WTC11 (cell line): Measurements from ENCODE around the gene SAP30BP. TPM values are rescaled to one million over a fixed set of nuclear protein-coding genes. Genes with fewer than 3 reads are reported as not detected.

Experiments used
- ATAC-seq: fragments of 200-7000 bp; cut with Tn5 transposase; 2 replicates; pipeline ENCODE4 v1.10.0; 2021; ENCODE audit warnings: mild to moderate bottlenecking, moderate library complexity
- CTCF ChIA-PET: fragments of 300-600 bp; sonication (Branson Sonifier 250); formaldehyde crosslinking; loops from one replicate; lab custom pipeline; 2021; ENCODE audit warnings: antibody characterized with exemption; lab: Charles Lee
- POLR2A ChIA-PET: fragments of 350-600 bp; sonication (Branson Sonifier 250); formaldehyde crosslinking; loops from one replicate; lab custom pipeline; 2021; ENCODE audit warnings: antibody characterized with exemption; lab: Charles Lee
- DNase-seq: peaks from one replicate; pipeline ENCODE4 v3.0.0; 2021; ENCODE audit warnings: low spot score
- H3K27ac Mint-ChIP-seq: 2 replicates; pipeline ENCODE4 v1.8.0; 2021; ENCODE audit warnings: mixed read lengths
- H3K27me3 Mint-ChIP-seq: 2 replicates; pipeline ENCODE4 v1.8.0; 2021; ENCODE audit warnings: low read depth, mild to moderate bottlenecking, moderate library complexity, mixed read lengths
- H3K36me3 Mint-ChIP-seq: 2 replicates; pipeline ENCODE4 v1.8.0; 2021; ENCODE audit warnings: mixed read lengths
- H3K4me1 Mint-ChIP-seq: 2 replicates; pipeline ENCODE4 v1.8.0; 2022; ENCODE audit warnings: mixed read lengths
- H3K4me3 Mint-ChIP-seq: 2 replicates; pipeline ENCODE4 v1.8.0; 2021; ENCODE audit warnings: mild to moderate bottlenecking, moderate library complexity, mixed read lengths
- H3K9me3 Mint-ChIP-seq: 2 replicates; pipeline ENCODE4 v1.8.0; 2021; ENCODE audit warnings: mixed read lengths
- ARID4B ChIP-seq: sonication (generic); formaldehyde crosslinking; IDR thresholded peaks from 2 replicates; pipeline ENCODE4 v1.8.0; 2023; ENCODE audit warnings: missing genetic modification reagents, mild to moderate bottlenecking, borderline replicate concordance
- ESRRA ChIP-seq: sonication (generic); formaldehyde crosslinking; IDR thresholded peaks from 2 replicates; pipeline ENCODE4 v1.8.1; 2022; ENCODE audit warnings: mild to moderate bottlenecking, missing genetic modification reagents, borderline replicate concordance
- MXD4 ChIP-seq: fragments of 250-450 bp; sonication (Bioruptor Pico); IDR thresholded peaks from 2 replicates; pipeline ENCODE4 v1.8.0; 2021; ENCODE audit warnings: mild to moderate bottlenecking, moderate library complexity, borderline replicate concordance
- MYBL2 ChIP-seq: sonication (generic); formaldehyde crosslinking; IDR thresholded peaks from 2 replicates; pipeline ENCODE4 v1.8.1; 2023; ENCODE audit warnings: mild to moderate bottlenecking, moderate library complexity, missing genetic modification reagents
- USF1 ChIP-seq: sonication (generic); formaldehyde crosslinking; IDR thresholded peaks from 2 replicates; pipeline ENCODE4 v1.8.0; 2022; ENCODE audit warnings: mild to moderate bottlenecking, missing genetic modification reagents
- ZNF138 ChIP-seq: sonication (generic); formaldehyde crosslinking; conservative IDR thresholded peaks from 2 replicates; pipeline ENCODE4 v1.8.1; 2022; ENCODE audit warnings: mild to moderate bottlenecking, moderate library complexity, missing genetic modification reagents
- ZNF396 ChIP-seq: fragments of 250-450 bp; sonication (Bioruptor Pico); IDR thresholded peaks from 2 replicates; pipeline ENCODE4 v1.8.0; 2021; ENCODE audit warnings: mild to moderate bottlenecking, moderate library complexity, borderline replicate concordance
- total RNA-seq: library from RNA; stranded (reverse); gene quantifications from 3 replicates; pipeline ENCODE4 v1.2.3, GENCODE V29; 2021
- TF ChIP-seq, protein P1 (sequence below): sonication (generic); formaldehyde crosslinking; IDR thresholded peaks from 2 replicates; pipeline ENCODE4 v1.8.0; 2022; ENCODE audit warnings: mild to moderate bottlenecking, missing genetic modification reagents
- TF ChIP-seq, protein P2 (sequence below): sonication (generic); formaldehyde crosslinking; IDR thresholded peaks from 2 replicates; pipeline ENCODE4 v1.8.0; 2023; ENCODE audit warnings: missing genetic modification reagents
- TF ChIP-seq, protein P3 (sequence below): sonication (generic); formaldehyde crosslinking; IDR thresholded peaks from 2 replicates; pipeline ENCODE4 v1.8.1; 2023; ENCODE audit warnings: mild to moderate bottlenecking, missing genetic modification reagents, borderline replicate concordance
- TF ChIP-seq, protein P4 (sequence below): fragments of 200-600 bp; IDR thresholded peaks from 2 replicates; pipeline ENCODE4 v1.8.0; 2022; ENCODE audit warnings: antibody characterized with exemption

The SAP30BP gene
- total RNA-seq, 1 experiment from 2014 or later = 86.8 TPM

GRCh38 chr17:75736173-75736835 is 69.2 kb downstream of the SAP30BP start (continued):
- TF ChIP-seq, protein P1, sequence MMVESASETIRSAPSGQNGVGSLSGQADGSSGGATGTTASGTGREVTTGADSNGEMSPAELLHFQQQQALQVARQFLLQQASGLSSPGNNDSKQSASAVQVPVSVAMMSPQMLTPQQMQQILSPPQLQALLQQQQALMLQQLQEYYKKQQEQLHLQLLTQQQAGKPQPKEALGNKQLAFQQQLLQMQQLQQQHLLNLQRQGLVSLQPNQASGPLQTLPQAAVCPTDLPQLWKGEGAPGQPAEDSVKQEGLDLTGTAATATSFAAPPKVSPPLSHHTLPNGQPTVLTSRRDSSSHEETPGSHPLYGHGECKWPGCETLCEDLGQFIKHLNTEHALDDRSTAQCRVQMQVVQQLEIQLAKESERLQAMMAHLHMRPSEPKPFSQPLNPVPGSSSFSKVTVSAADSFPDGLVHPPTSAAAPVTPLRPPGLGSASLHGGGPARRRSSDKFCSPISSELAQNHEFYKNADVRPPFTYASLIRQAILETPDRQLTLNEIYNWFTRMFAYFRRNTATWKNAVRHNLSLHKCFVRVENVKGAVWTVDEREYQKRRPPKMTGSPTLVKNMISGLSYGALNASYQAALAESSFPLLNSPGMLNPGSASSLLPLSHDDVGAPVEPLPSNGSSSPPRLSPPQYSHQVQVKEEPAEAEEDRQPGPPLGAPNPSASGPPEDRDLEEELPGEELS (CRISPR knock-in tag) = no peak
- TF ChIP-seq, all 79 proteins: peak for 0

- H3K9me3 Mint-ChIP-seq = no peaks in the 10 kb centered on the region
- H3K4me3 Mint-ChIP-seq = no peak overlapping the region
- H3K27me3 Mint-ChIP-seq = no peaks in the 10 kb centered on the region
- no peak for ATAC-seq
- DNase-seq = no peak
- no peaks in the 10 kb centered on the region for H3K36me3 Mint-ChIP-seq
- H3K4me1 Mint-ChIP-seq = no peaks in the 10 kb centered on the region
- no peak overlapping the region for H3K27ac Mint-ChIP-seq
- POLR2A ChIA-PET = interaction anchor here (1.1 to 1.7 kb wide), 2 partner anchors 13 to 17 kb away, joined by 3 to 6 read pairs; partner anchors contain the start of gene ITGB4
- CTCF ChIA-PET = interaction anchor here (1.0 to 3.6 kb wide), 10 partner anchors 8 to 136 kb away, joined by 4 to 30 read pairs (median 6); partner anchors contain the start of genes GALK1, ITGB4 and SMIM5
- TF ChIP-seq, protein P2, sequence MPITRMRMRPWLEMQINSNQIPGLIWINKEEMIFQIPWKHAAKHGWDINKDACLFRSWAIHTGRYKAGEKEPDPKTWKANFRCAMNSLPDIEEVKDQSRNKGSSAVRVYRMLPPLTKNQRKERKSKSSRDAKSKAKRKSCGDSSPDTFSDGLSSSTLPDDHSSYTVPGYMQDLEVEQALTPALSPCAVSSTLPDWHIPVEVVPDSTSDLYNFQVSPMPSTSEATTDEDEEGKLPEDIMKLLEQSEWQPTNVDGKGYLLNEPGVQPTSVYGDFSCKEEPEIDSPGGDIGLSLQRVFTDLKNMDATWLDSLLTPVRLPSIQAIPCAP (CRISPR knock-in tag) = no peak
- TF ChIP-seq, protein P3, sequence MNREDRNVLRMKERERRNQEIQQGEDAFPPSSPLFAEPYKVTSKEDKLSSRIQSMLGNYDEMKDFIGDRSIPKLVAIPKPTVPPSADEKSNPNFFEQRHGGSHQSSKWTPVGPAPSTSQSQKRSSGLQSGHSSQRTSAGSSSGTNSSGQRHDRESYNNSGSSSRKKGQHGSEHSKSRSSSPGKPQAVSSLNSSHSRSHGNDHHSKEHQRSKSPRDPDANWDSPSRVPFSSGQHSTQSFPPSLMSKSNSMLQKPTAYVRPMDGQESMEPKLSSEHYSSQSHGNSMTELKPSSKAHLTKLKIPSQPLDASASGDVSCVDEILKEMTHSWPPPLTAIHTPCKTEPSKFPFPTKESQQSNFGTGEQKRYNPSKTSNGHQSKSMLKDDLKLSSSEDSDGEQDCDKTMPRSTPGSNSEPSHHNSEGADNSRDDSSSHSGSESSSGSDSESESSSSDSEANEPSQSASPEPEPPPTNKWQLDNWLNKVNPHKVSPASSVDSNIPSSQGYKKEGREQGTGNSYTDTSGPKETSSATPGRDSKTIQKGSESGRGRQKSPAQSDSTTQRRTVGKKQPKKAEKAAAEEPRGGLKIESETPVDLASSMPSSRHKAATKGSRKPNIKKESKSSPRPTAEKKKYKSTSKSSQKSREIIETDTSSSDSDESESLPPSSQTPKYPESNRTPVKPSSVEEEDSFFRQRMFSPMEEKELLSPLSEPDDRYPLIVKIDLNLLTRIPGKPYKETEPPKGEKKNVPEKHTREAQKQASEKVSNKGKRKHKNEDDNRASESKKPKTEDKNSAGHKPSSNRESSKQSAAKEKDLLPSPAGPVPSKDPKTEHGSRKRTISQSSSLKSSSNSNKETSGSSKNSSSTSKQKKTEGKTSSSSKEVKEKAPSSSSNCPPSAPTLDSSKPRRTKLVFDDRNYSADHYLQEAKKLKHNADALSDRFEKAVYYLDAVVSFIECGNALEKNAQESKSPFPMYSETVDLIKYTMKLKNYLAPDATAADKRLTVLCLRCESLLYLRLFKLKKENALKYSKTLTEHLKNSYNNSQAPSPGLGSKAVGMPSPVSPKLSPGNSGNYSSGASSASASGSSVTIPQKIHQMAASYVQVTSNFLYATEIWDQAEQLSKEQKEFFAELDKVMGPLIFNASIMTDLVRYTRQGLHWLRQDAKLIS (CRISPR knock-in tag) = no peak
- TF ChIP-seq ZNF396 (CRISPR knock-in tag) (no peak), MYBL2 (CRISPR knock-in tag) (no peak), ARID4B (CRISPR knock-in tag) (no peak), USF1 (no peak), MXD4 (CRISPR knock-in tag) (no peak), ZNF138 (no peak), ESRRA (CRISPR knock-in tag) (no peak)
- TF ChIP-seq, protein P4, sequence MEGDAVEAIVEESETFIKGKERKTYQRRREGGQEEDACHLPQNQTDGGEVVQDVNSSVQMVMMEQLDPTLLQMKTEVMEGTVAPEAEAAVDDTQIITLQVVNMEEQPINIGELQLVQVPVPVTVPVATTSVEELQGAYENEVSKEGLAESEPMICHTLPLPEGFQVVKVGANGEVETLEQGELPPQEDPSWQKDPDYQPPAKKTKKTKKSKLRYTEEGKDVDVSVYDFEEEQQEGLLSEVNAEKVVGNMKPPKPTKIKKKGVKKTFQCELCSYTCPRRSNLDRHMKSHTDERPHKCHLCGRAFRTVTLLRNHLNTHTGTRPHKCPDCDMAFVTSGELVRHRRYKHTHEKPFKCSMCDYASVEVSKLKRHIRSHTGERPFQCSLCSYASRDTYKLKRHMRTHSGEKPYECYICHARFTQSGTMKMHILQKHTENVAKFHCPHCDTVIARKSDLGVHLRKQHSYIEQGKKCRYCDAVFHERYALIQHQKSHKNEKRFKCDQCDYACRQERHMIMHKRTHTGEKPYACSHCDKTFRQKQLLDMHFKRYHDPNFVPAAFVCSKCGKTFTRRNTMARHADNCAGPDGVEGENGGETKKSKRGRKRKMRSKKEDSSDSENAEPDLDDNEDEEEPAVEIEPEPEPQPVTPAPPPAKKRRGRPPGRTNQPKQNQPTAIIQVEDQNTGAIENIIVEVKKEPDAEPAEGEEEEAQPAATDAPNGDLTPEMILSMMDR = no peak
- TF ChIP-seq, protein P1 (CRISPR knock-in tag) = no peak
Measured at GRCh38 chr17:75737133-75737962, 70.2 kb downstream of the SAP30BP start.
